ENCODE data around the gene TFCP2L1. TPM values are rescaled to one million over a fixed set of nuclear protein-coding genes. Genes with fewer than 3 reads are reported as not detected.
A peak's percentile ranks its signal among the peaks of the same experiment; 100 is the strongest.

TFCP2L1 gene
- total and polyA plus RNA-seq, 7 donors, result 0.14 to 1.8 (median 0.53) TPM

- WGBS, 3 donors, result 91 to 95% (median 92%) methylated on average over 8 of the region's 8 CpGs
- H3K27ac ChIP-seq, result no peak overlapping the region
Measured at GRCh38 chr2:121213386-121213785, 71.6 kb downstream of the TFCP2L1 start.

GRCh38 chr2:121212661-121213325 lies 72.2 kb downstream of the TFCP2L1 start:
- Histone ChIP-seq H3K27ac (no peak overlapping the region), H3K4me3 (no peak overlapping the region), H3K9me3 (no peaks in the 10 kb centered on the region), H3K4me1 (no peaks in the 10 kb centered on the region), H3K36me3 (ENCODE audit: insufficient read depth in 1 of 2, low read depth in 1 of 2) (no peaks in the 10 kb centered on the region), H3K27me3 (ENCODE audit: insufficient read depth in 3 of 3, low read length in 2 of 3) (no peaks in the 10 kb centered on the region)
- WGBS, 3 donors, result 78 to 81% (median 81%) methylated on average over 30 to 33 of the region's 33 CpGs
- intact Hi-C loops (cut with DNase I), result no loop called here
- ATAC-seq (no peak), DNase-seq (peak in 1 of 2 donors; percentile 31)
- TF ChIP-seq CTCF (IDR thresholded peaks at IDR 0.05), result no peak

More at GRCh38 chr2:121213386-121213785, 71.6 kb downstream of the TFCP2L1 start:
- TF ChIP-seq CTCF (IDR thresholded peaks at IDR 0.05), result no peak
- ATAC-seq (no peak), DNase-seq (peak in 1 of 2 donors; percentile 35)
- H3K27me3 ChIP-seq (ENCODE audit: insufficient read depth in 3 of 3, low read length in 2 of 3), result no peaks in the 10 kb centered on the region
- no peaks in the 10 kb centered on the region for H3K36me3 ChIP-seq (ENCODE audit: insufficient read depth in 1 of 2, low read depth in 1 of 2)
- H3K4me3 ChIP-seq, result no peak overlapping the region
- H3K4me1 ChIP-seq, result no peaks in the 10 kb centered on the region
- H3K9me3 ChIP-seq, result no peaks in the 10 kb centered on the region
- intact Hi-C loops (cut with DNase I), result no loop called here

- no peak overlapping the region for H3K27ac ChIP-seq
- no peaks in the 10 kb centered on the region for H3K4me1 ChIP-seq
- H3K4me3 ChIP-seq, result no peak overlapping the region
- H3K27me3 ChIP-seq (ENCODE audit: insufficient read depth in 3 of 3, low read length in 2 of 3), result no peaks in the 10 kb centered on the region
- no peaks in the 10 kb centered on the region for H3K36me3 ChIP-seq (ENCODE audit: insufficient read depth in 1 of 2, low read depth in 1 of 2)
- peak in 1 of 2 donors; percentile 48 for DNase-seq
- intact Hi-C loops (cut with DNase I), result no loop called here
- TF ChIP-seq CTCF (IDR thresholded peaks at IDR 0.05), result no peak
- ATAC-seq, result no peak
- H3K9me3 ChIP-seq, result no peaks in the 10 kb centered on the region
- WGBS, 3 donors, result 85 to 94% (median 92%) methylated on average over 8 of the region's 8 CpGs
Measured at GRCh38 chr2:121211689-121212151, 73.3 kb downstream of the TFCP2L1 start.

- peak in 1 of 2 donors; percentile 32 for DNase-seq
- no peak for TF ChIP-seq CTCF (IDR thresholded peaks at IDR 0.05)
- no peaks in the 10 kb centered on the region for H3K4me1 ChIP-seq
- no peaks in the 10 kb centered on the region for H3K36me3 ChIP-seq (ENCODE audit: insufficient read depth in 1 of 2, low read depth in 1 of 2)
- no peaks in the 10 kb centered on the region for H3K9me3 ChIP-seq
- intact Hi-C loops (cut with DNase I), result no loop called here
- H3K4me3 ChIP-seq, result no peak overlapping the region
- no peak for ATAC-seq
- no peaks in the 10 kb centered on the region for H3K27me3 ChIP-seq (ENCODE audit: insufficient read depth in 3 of 3, low read length in 2 of 3)
- WGBS, 3 donors, result 84 to 88% (median 87%) methylated on average over 5 of the region's 5 CpGs
- no peak overlapping the region for H3K27ac ChIP-seq
Measured at GRCh38 chr2:121211251-121211650, 73.8 kb downstream of the TFCP2L1 start.

GRCh38 chr2:121210691-121211090 lies 74.3 kb downstream of the TFCP2L1 start:
- ATAC-seq, result peak; percentile 19 to 79 (median 70)
- no peak for TF ChIP-seq CTCF (IDR thresholded peaks at IDR 0.05)
- Histone ChIP-seq H3K36me3 (ENCODE audit: insufficient read depth in 1 of 2, low read depth in 1 of 2) (no peaks in the 10 kb centered on the region), H3K4me3 (no peak overlapping the region), H3K9me3 (no peaks in the 10 kb centered on the region), H3K27me3 (ENCODE audit: insufficient read depth in 3 of 3, low read length in 2 of 3) (no peaks in the 10 kb centered on the region), H3K4me1 (no peaks in the 10 kb centered on the region), H3K27ac (no peak overlapping the region)
- WGBS, 3 donors, result 41 to 68% (median 47%) methylated on average over 8 of the region's 8 CpGs
- intact Hi-C loops (cut with DNase I), result no loop called here
- DNase-seq, result peak; percentile 37 to 71

Measured in psoas muscle (tissue), 8 donors.